Vagina (tissue), 2 donors: Measurements from ENCODE around the gene HOXD3. TPM values are rescaled to one million over a fixed set of nuclear protein-coding genes. Genes with fewer than 3 reads are reported as not detected.

ENCODE experiments used
- DNase-seq, 2 donors: peaks; one replicate each; pipeline ENCODE4 v3.0.0-alpha.2; 2017; ENCODE audit errors: extremely low spot score in 2 of 2
- H3K27ac ChIP-seq: fragments of 200-600 bp; sonication (generic); one replicate; pipeline ENCODE4 v1.5.1; 2019
- H3K27me3 ChIP-seq: fragments of 200-600 bp; sonication (generic); one replicate; pipeline ENCODE4 v1.5.1; 2019
- H3K36me3 ChIP-seq, 2 donors: fragments of 200-600 bp; sonication (generic); one replicate each; pipeline ENCODE4 v1.5.1; 2017 to 2019
- H3K4me1 ChIP-seq: fragments of 200-600 bp; sonication (generic); one replicate; pipeline ENCODE4 v1.5.1; 2019
- H3K4me3 ChIP-seq, 2 donors: fragments of 200-600 bp; sonication (generic); 1 replicate in 1 of 2; 2 replicates in 1 of 2; pipeline ENCODE4 v1.5.1; 2016 to 2019
- H3K9me3 ChIP-seq: fragments of 200-600 bp; sonication (generic); one replicate; pipeline ENCODE4 v1.5.1; 2019
- POLR2A ChIP-seq, 2 donors: fragments of 450-650 bp; IDR thresholded peaks; one replicate each; pipeline ENCODE4 v1.6.1; 2017; ENCODE audit warnings: antibody characterized with exemption in 2 of 2, mild to moderate bottlenecking in 2 of 2, moderate library complexity in 2 of 2
- POLR2AphosphoS5 ChIP-seq, 2 donors: sonication (generic); formaldehyde crosslinking; IDR thresholded peaks; one replicate each; pipeline ENCODE4 v1.9.0; 2017; ENCODE audit warnings: antibody characterized with exemption in 2 of 2, mild to moderate bottlenecking in 2 of 2, low read depth in 1 of 2; ENCODE audit not compliant: insufficient read depth in 1 of 2
- intact Hi-C: fragments of 100-400 bp; cut with DNase I; formaldehyde crosslinking; loops from one replicate; pipeline ENCODE4 v1.15.1; 2023
- total RNA-seq: library from RNA; depleted of rRNA; stranded (reverse); fragments of >200 nt; gene quantifications from one replicate; pipeline ENCODE4 v1.2.3, GENCODE V29; 2016
- TF ChIP-seq, protein P1 (sequence below), 3 experiments: fragments of 450-650 bp in 2 of 3; fragments of 200-600 bp in 1 of 3; sonication (generic) in 1 of 3; IDR thresholded peaks; one replicate each; pipeline ENCODE4 v1.5.1; 2017 to 2019; ENCODE audit warnings: antibody characterized with exemption in 3 of 3, mild to moderate bottlenecking in 2 of 3, moderate library complexity in 2 of 3

The HOXD3 gene
- total RNA-seq, 1 donor from 2014 or later: 11.8 TPM

DNA sequence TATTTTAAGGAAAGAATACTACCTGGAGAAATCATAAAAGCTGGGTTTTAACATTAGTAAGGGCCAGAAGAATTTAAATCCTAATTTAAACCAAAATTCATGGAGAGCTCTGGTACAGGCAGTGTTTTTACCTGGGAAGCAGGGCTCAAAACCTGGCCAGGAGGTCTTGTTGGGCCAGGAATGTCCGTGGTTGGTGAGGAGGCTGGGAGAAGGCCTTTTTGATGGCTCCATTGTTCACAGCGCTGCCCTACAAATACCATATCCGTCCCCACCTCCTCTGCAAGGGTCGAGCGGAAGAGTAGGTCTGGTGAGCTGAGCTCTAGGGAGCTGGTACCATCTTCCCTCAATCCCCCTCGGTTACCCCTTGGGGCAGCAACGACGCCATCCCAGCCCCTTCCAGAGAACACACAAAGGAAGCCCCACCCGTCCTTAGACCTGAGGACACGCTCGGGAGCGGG, 20.5 kb downstream of the HOXD3 start:
- Histone ChIP-seq H3K27me3 (no peaks in the 10 kb centered on the region), H3K4me1 (peaks cover 13% of the 10 kb centered on the region), H3K36me3 (no peaks in the 10 kb centered on the region), H3K9me3 (no peaks in the 10 kb centered on the region), H3K4me3 (peak overlapping the region; percentile 17 to 32), H3K27ac (no peak overlapping the region)
- TF ChIP-seq, protein P1, sequence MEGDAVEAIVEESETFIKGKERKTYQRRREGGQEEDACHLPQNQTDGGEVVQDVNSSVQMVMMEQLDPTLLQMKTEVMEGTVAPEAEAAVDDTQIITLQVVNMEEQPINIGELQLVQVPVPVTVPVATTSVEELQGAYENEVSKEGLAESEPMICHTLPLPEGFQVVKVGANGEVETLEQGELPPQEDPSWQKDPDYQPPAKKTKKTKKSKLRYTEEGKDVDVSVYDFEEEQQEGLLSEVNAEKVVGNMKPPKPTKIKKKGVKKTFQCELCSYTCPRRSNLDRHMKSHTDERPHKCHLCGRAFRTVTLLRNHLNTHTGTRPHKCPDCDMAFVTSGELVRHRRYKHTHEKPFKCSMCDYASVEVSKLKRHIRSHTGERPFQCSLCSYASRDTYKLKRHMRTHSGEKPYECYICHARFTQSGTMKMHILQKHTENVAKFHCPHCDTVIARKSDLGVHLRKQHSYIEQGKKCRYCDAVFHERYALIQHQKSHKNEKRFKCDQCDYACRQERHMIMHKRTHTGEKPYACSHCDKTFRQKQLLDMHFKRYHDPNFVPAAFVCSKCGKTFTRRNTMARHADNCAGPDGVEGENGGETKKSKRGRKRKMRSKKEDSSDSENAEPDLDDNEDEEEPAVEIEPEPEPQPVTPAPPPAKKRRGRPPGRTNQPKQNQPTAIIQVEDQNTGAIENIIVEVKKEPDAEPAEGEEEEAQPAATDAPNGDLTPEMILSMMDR (IDR thresholded peaks at IDR 0.05): no peak
- TF ChIP-seq POLR2AphosphoS5 (IDR thresholded peaks at IDR 0.05; ENCODE audit: insufficient read depth in 1 of 2, low read depth in 1 of 2) (no peak), POLR2A (IDR thresholded peaks at IDR 0.05) (no peak)
- DNase-seq: no peak
- intact Hi-C loops: no loop called here

DNA sequence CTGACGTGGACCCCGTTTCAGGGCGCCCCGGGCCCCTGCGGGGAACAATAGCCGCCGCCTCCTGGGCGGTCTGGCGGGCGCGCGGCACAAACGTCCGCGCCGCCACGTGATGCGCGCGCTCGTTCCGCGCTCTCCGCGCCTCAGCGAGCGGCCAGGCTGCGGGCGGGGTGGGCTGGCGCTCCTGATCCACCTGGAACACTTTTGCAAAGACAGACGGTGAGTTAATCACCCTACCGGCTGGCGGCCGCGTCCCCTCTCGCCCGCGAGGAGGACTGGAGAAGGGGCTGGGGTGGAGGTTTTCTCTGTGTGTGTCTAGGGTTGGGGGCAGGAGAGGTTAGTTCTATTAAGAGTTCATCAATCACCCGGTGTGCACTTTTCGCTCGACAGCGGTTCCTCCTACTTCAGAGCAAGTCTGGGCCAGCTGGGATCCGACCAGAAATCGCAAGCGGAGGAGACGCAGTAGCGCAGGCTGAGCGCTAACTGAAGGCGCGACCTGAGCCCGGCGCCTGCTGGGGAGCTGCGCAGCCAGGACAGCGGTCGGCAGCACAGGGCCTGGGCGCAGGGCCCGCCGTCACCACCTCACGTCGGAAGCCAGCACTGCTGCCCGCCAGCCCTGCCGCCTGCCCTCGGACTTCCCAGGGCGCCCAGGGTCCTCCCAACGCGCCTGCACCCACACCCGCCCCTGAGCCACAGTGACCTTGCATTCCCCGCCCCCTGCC, 21.1 kb downstream of the HOXD3 start:
- no peaks in the 10 kb centered on the region for H3K27me3 ChIP-seq
- H3K9me3 ChIP-seq: no peaks in the 10 kb centered on the region
- no peak for TF ChIP-seq POLR2AphosphoS5 (IDR thresholded peaks at IDR 0.05; ENCODE audit: insufficient read depth in 1 of 2, low read depth in 1 of 2)
- TF ChIP-seq, protein P1 (IDR thresholded peaks at IDR 0.05): no peak
- no peak for TF ChIP-seq POLR2A (IDR thresholded peaks at IDR 0.05)
- no peak overlapping the region for H3K27ac ChIP-seq
- H3K4me3 ChIP-seq: peak overlapping the region; percentile 17 to 32
- no peak for DNase-seq
- intact Hi-C loops: no loop called here
- H3K36me3 ChIP-seq: no peaks in the 10 kb centered on the region
- peaks cover 13% of the 10 kb centered on the region for H3K4me1 ChIP-seq

DNA sequence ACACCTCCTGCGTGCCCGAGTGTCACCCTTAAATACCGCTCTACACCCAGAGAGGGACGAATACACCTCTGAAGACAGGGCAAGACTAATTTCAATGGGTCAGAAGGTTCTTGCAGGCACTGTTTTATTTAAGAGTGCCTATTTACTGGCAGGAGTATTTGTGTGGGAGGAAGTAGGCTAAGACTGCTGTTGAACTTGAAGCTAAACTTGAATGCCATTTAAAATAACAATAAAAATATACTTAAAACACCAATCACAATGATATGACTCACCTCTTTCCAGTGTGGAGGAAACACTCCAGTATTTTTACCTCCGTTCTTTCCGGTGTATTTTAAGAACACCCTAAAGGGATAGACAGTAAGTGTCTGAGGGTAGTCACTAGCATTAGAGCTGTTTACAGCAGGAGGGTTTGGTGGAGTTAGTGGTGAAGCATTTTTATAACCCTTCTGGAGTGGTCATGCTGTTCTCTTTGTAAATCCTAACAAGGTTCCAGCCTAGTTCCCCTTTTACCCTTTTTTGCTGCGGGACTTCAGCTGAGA, 21.7 kb downstream of the HOXD3 start:
- intact Hi-C loops: no loop called here
- Histone ChIP-seq H3K27me3 (no peaks in the 10 kb centered on the region), H3K4me3 (peak overlapping the region; percentile 17 to 32), H3K9me3 (no peaks in the 10 kb centered on the region), H3K27ac (no peak overlapping the region), H3K36me3 (no peaks in the 10 kb centered on the region), H3K4me1 (peaks cover 13% of the 10 kb centered on the region)
- TF ChIP-seq POLR2AphosphoS5 (IDR thresholded peaks at IDR 0.05; ENCODE audit: insufficient read depth in 1 of 2, low read depth in 1 of 2): peak in 1 of 2 donors; percentile 47
- no peak for TF ChIP-seq POLR2A (IDR thresholded peaks at IDR 0.05)
- no peak for DNase-seq

DNA sequence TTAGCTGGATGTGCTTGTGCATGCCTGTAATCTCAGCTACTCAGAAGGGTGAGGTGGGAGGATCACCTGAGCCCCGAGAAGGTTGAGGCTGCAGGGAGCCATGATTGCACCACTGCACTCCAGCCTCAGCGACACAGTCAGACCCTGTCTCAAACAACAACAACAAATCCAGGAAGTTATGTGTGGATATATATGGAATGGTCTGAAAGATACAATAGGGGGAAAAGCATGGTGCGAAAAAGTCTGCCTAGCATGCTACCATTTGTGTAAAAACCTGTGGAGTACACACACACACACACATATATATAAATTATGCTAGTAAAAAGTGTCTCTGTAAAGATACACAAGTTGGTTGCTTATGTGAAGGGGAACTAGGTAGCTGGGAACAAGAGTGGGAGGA, 24.4 kb downstream of the HOXD3 start:
- H3K27me3 ChIP-seq: no peaks in the 10 kb centered on the region
- intact Hi-C loops: no loop called here
- H3K4me1 ChIP-seq: peaks cover 13% of the 10 kb centered on the region
- no peak for DNase-seq
- H3K4me3 ChIP-seq: no peak overlapping the region
- TF ChIP-seq, protein P1 (IDR thresholded peaks at IDR 0.05): no peak
- TF ChIP-seq POLR2AphosphoS5 (IDR thresholded peaks at IDR 0.05; ENCODE audit: insufficient read depth in 1 of 2, low read depth in 1 of 2): no peak
- TF ChIP-seq POLR2A (IDR thresholded peaks at IDR 0.05): no peak
- no peaks in the 10 kb centered on the region for H3K36me3 ChIP-seq
- H3K9me3 ChIP-seq: no peaks in the 10 kb centered on the region
- H3K27ac ChIP-seq: no peak overlapping the region

DNA sequence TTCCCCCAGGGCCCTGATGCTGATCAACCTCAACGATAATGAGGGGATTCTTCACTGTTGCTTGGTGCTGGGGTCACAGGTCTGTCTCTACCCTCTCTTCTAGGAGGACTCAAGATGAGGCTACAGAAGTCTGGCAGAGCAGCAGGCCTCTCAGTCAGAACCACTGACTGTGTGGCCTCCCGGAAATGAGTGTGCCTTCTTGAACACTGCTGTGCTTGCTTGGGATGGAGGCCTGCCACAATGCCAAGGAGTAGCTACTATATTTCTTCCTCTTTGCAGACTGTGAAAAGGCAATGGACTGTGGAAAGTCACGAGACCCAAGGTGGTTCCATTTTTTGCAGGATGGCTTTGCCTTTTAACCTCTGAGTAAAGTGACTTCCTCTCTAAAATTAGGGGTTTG, 25.6 kb downstream of the HOXD3 start:
- Histone ChIP-seq H3K36me3 (no peaks in the 10 kb centered on the region), H3K27ac (no peak overlapping the region), H3K27me3 (no peaks in the 10 kb centered on the region), H3K4me3 (no peak overlapping the region), H3K4me1 (peaks cover 15% of the 10 kb centered on the region), H3K9me3 (no peaks in the 10 kb centered on the region)
- intact Hi-C loops: no loop called here
- TF ChIP-seq POLR2A (IDR thresholded peaks at IDR 0.05) (no peak), POLR2AphosphoS5 (IDR thresholded peaks at IDR 0.05; ENCODE audit: insufficient read depth in 1 of 2, low read depth in 1 of 2) (no peak)
- TF ChIP-seq, protein P1 (IDR thresholded peaks at IDR 0.05): no peak
- DNase-seq: no peak
